ACHN (cell line): Measurements from ENCODE around the gene MVB12B.

ENCODE experiments used
- DNase-seq: peaks from one replicate; pipeline ENCODE4 v3.0.0-alpha.2; 2015
- in situ Hi-C: cut with HindIII; loops from 2 replicates; pipeline ENCODE4 v1.10.0; 2017; ENCODE audit warnings: low sequenced_read_pairs, low pct_ligation_motif_present, low pct_unique_long_range_greater_than_20kb

MVB12B gene

DNA sequence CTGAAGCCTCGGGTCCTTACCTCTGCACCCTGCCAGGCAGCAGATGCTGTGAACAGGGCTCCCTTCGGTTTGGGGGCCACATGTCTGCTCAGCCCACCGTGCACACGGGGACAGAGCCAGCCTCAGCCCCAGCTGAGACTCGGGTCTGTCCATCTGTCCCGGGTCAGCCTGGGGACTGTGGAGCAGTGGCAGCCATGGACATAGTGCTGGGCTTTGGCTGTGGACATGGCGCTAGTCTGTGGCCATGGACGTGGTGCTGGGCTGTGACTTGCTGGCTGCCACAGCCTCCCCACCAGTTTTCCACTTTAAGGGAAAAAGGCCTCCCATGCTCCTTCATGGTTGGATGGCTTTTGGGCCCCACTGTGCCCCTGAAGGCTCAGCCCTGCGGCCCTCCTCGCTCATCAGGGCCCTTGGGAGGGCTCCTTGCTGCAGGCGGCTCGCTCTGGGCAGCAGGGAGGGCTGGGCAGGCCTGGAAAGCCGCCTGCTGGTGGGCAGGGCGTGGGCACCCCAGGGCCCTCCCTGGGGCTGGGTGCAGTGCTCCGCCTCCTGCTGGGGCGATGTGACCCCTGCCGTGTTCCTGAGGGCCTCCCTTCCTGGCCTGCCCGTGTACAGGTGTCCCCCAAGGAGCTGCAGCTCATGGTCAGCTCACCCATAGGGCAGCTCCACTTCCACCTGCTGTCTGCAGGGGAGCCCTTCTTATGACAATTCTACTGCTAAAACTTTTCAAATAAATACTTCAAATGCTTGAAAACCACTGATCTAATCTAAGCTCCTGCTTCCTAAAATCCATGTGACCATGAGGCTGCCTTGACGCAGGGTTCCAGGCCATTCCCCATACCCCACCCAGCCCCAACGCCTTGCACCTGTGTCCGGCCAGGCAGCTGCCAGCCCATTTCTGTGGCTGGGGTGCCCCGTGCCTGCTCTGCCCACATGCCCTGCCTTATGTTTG lies 175.0 kb downstream of the MVB12B start:
- DNase-seq = no peak
- in situ Hi-C loops = no loop called here

DNA sequence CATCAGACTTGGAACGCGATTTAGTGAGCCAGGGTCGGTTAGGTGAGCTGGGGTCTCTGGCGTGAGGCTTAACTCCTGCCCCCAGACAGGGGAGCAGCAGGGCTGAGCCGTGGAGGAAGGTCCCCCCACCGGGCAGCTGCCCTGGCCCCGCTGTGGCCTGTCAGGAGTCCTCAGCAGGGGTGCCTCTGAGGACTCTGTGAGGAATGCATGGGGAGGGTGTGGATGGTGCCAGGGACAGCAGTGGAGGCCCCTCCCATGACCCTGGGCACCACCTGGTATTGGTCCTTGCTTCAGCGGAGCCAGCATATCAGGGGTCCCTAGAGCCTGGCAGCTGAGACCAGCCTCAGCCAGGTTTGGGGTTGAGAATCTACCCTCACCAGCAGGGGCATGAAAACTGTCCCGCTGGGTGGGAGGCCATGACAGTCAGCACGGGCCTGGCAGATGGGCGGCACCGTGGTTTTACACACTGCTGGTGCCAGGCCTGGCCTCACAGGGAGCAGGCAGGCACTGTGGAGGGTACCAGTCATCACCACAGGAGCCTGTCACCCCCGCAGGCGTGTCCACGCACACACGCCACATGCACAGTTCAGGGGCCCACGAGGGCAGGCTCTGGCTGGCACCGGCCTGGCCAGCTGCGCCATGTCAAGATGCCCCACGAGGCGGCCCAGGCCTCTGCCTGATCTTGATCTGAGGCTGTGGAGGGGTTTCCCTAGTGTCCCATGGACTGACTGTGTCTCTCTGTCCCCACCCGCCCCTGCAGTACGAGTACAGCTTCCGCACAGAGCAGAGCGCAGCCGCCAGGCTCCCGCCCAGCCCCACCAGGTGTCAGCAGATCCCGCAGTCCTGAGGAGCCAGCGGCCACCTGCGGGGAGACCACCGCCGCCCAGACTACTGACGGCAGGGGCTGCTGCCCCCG lies 176.0 kb downstream of the MVB12B start:
- in situ Hi-C loops = no loop called here

GRCh38 chr9:126503333-126504085 lies 176.9 kb downstream of the MVB12B start:
- no peak for DNase-seq
- in situ Hi-C loops = no loop called here

More for the DNA sequence above, 176.0 kb downstream of the MVB12B start:
- no peak for DNase-seq

DNA sequence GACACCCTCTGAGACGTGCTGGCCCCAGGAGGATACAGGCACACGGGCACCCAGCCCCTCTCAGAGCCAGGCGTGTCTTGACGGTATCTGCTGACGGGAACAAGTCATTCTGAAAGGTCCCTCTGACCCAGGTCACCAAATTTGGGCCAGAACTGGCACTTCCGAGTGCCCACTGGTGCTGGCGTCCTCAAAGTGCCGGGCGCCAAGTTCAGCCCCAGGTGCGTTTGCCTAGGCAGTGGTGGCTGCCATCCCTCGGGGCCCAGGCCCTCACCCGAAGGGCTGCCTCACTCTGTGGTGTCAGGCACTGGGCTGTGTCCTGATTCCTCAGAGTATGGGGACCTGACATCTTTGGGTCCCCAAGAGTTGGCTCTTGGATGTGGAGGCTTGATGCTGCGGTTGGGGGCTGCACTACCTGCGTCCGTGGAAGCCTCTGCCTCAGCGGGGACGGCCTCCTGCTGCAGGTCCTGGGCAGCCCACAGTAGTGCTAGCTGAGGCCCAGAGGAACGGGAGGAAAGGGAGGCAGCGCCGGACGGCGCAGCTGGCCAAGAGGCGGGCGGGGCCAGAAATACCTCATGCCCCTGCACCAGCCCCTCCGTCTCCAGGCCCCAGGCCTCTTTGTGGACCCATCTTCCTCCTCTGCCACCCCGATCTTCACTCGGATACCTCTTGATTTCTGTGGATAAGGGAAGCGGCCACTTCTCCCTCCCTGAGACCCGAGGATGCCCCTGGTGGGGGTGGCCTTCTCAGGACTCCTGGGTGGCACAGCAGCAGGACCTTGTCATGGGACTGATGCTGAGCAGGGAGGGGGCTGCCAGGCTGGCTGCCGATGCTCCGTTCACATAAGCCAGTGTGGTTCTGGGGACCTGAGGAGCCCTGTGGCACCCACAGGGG lies 177.7 kb downstream of the MVB12B start:
- in situ Hi-C loops = no loop called here
- no peak for DNase-seq

GRCh38 chr9:126504977-126505455 lies 178.4 kb downstream of the MVB12B start:
- in situ Hi-C loops = no loop called here

DNA sequence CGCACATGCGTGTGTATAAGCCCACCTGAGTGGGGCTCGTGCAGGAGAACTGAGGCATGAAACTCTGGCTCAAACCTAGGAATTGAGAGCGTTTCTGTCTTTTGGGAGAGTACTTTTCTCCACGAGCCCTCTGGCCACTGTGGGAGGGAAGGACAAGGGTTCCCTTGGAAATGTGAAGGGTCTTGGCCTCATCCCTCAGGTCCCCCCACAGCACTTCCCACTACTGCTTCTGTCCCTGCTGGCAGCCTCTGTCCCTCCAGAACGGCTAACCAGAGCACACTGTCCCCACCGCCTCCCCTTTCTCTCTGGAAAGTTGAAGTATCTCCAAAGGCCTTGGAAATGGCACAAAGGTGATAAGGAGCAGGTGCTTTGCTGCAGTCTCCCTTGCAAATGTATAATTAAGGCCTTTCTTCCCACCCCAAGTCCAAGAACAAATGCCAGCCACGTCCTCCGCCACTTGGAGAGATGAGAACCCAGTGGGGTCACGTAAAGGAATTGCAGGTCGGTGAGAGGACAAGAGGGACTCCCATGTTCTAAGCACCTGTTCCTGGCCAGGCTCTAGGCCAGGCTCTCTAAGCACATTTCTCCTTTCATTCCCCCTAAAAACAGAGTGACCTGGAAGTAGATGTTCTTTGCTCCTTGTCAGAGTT lies 179.2 kb downstream of the MVB12B start:
- no peak for DNase-seq
- in situ Hi-C loops = no loop called here

More at GRCh38 chr9:126504977-126505455, 178.4 kb downstream of the MVB12B start:
- no peak for DNase-seq

DNA sequence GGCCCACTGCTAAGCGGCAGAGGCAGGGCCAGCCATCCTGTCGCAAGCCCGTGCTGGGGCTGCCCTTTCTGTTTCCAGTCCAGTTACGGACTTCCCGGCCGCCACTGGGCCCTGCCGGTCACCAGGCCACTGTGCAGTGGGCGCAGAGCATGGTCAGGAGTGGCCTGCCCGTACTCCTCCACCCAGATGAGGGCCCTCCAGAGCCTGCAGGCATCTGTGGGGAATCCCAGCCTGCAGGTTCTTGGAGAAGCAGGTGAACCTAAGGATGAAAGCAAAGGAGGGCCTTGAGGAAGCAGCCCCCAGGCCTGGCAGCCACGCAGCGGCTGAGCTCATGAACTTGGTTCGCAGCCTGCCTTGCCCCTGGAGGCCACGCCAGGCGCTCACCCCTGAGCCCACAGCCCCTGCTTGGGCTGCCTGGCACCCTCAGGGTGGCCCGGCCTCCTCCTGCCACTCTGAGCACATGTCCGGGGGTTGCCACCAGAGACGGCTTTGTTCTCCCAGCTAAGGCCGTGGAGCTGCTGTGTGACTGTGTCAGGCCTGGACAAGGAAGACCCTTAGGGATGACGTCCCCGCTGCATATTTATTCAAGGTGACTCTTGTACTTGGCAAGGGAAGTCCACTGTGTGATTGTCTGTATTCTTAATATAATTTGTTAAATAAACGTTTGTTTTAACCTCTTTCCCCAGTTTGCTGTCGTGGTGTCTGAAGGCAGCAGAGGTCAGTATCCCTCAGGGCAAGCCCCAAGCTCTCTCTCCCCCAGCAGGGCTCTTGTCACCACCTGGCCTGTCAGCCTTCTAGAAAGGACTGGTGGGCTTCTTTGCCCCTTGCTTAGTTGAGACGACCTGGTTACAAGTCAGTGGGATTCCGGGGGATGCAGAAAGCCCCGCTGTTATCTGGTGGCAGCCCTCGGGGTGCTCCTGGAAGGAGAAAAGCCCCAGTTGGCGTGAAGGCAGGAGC lies 180.0 kb downstream of the MVB12B start:
- no peak for DNase-seq
- in situ Hi-C loops = no loop called here

DNA sequence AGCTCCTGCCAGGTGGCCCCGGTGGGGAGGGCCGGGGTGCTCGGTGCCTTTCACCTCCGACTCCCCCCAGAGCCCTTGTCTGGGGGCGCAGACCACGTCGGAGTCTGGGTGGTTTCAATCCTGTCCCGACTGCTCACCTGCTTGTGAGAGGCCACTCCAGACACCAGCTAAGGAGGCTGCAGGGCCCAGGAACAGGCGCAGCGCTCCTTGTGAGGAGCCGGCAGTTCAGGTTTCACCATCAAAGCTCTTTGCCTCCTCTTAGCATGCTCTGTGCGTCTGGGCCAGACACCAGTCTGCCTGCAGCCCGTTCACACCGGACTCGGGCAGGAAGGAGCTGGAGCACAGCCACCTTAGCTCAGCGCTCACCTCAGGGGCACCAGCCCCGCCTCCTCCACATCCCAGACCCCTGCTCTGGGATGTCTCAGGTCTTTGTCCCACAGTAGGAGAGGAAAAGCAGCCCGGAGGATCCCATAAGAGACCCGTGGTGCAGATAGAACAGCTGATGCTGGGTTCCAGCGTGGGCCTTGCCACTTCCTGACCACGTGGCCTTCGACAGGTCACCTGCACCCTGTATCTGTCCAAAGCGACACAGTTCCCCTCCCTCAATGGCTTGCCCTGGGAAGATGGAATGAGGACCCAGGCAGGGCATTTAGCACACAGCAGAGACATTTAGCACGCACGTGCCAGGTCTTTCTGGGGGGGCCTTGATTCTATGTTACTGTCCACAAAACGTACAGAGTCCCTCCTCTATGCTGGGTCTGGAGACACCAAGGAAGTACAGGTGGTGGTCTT lies 180.9 kb downstream of the MVB12B start:
- in situ Hi-C loops = no loop called here
- DNase-seq = no peak

DNA sequence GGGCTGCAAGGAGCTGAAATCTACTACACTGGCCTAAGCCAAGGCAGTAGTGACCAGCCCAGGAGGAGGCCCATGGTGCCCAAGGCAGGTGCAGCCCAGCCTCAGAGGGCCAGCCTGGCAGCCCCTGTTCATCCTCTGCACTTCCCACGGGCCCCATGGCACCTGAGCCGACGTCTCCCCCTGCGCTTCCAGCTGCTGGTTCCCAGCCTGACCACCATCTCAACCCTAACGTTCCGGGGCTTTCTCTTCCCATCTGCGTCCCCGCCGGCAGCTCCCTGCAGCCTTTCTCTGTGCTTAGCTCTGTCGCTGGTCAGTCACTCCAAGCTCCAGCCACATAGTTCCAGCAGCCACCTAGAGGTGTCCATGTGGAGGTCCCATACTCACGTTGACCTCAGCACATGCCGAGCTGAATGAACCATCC lies 181.6 kb downstream of the MVB12B start:
- in situ Hi-C loops = no loop called here
- DNase-seq = no peak

DNA sequence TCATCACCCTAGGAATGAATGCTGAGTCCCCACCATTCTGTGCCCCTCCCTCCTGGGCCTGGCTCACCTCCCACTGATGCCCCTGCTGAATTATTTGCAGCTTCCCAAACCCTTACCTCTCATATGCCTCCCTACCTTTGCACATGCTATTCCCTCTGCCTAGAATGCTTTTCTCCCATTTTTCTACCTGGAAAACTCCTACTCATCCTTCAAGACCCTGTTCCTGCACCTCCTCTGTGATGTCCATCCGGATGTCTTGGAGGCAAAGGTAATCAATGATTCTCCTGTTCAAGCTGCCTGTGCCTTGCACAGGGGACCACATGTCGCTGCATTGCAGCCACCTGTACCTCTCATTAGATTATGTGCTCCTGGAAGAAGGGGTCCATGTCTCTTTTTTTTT lies 182.3 kb downstream of the MVB12B start:
- in situ Hi-C loops = no loop called here

GRCh38 chr9:126509718-126510117 lies 183.1 kb downstream of the MVB12B start:
- no peak for DNase-seq
- in situ Hi-C loops = no loop called here

More for the DNA sequence above, 182.3 kb downstream of the MVB12B start:
- no peak for DNase-seq

GRCh38 chr9:126510564-126510963 lies 183.9 kb downstream of the MVB12B start:
- DNase-seq = no peak
- in situ Hi-C loops = no loop called here

DNA sequence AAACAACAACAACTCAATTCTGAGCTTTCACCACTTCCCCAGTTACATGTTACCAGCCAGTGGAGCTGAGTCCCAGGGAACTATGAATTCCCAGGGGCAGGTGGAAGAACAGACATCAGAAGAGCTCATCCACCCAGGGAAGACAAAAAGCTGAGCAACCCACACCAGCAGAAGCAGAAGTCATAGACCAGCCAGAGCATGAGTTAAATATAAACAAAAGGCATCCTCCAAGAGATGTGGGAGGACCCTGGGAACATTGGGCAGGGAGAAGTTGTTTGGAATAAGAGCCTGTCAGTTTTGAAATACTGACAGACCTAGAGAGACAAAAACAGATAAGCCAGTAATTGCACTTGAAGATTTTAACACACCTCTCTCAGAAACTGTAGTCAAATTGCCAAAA lies 184.8 kb downstream of the MVB12B start:
- DNase-seq = no peak
- in situ Hi-C loops = no loop called here

- no peak for DNase-seq
- in situ Hi-C loops = no loop called here
These were observed 186.8 kb downstream of the MVB12B start for GRCh38 chr9:126513159-126514036.
